PC-3 (cell line): ENCODE measurements around the gene AFAP1L2. TPM values are rescaled to one million over a fixed set of nuclear protein-coding genes. Genes with fewer than 3 reads are reported as not detected.

ENCODE experiments used
- ATAC-seq: fragments of 200-7000 bp; cut with Tn5 transposase; 2 replicates; pipeline ENCODE4 v1.9.1; 2020; ENCODE audit warnings: mild to moderate bottlenecking, moderate library complexity
- BruUV-seq: library from RNA; stranded (reverse); fragments of 400-500 nt; replicated peaks from 2 replicates; lab custom pipeline; 2021; lab: Mats Ljungman, UMichigan
- CTCF ChIA-PET: fragments of 300-600 bp; sonication (Branson Sonifier 250); formaldehyde crosslinking; loops from one replicate; lab custom pipeline; 2022; ENCODE audit warnings: antibody characterized with exemption; lab: Charles Lee
- POLR2A ChIA-PET: fragments of 300-600 bp; sonication (Branson Sonifier 250); formaldehyde crosslinking; loops from one replicate; lab custom pipeline; 2022; ENCODE audit warnings: antibody characterized with exemption; ENCODE audit not compliant: unreplicated experiment; lab: Charles Lee
- DNase-seq: peaks from one replicate; pipeline ENCODE4 v3.0.0-alpha.2; 2015
- H2AFZ ChIP-seq: fragments of 300-600 bp; sonication (generic); 2 replicates; pipeline ENCODE4 v1.6.0; 2016; ENCODE audit warnings: antibody characterized with exemption, low read length
- H3F3A ChIP-seq: fragments of 300-600 bp; sonication (generic); one replicate; pipeline ENCODE4 v1.6.0; 2017; ENCODE audit warnings: antibody characterized with exemption, low read length, control low read depth, mild to moderate bottlenecking; ENCODE audit not compliant: unreplicated experiment
- H3K27ac ChIP-seq: fragments of 300-600 bp; sonication (generic); 2 replicates; pipeline ENCODE4 v1.5.1; 2016; ENCODE audit warnings: mild to moderate bottlenecking, low read length
- H3K27me3 ChIP-seq: fragments of 300-600 bp; sonication (generic); 2 replicates; pipeline ENCODE4 v1.6.1; 2016; ENCODE audit warnings: low read length, mixed read lengths
- H3K36me3 ChIP-seq: fragments of 300-600 bp; sonication (generic); 2 replicates; pipeline ENCODE4 v1.6.1; 2016; ENCODE audit warnings: low read depth, mixed run types, low read length, mixed read lengths
- H3K4me1 ChIP-seq: fragments of 300-600 bp; sonication (generic); 2 replicates; pipeline ENCODE4 v1.5.1; 2016; ENCODE audit warnings: low read length; ENCODE audit not compliant: insufficient read depth
- H3K4me2 ChIP-seq: fragments of 300-600 bp; sonication (generic); 2 replicates; pipeline ENCODE4 v1.6.0; 2016; ENCODE audit warnings: low read length
- H3K4me3 ChIP-seq: fragments of 300-600 bp; sonication (generic); 2 replicates; pipeline ENCODE4 v1.5.1; 2016; ENCODE audit warnings: mild to moderate bottlenecking, low read length, mixed read lengths
- H3K79me2 ChIP-seq: fragments of 300-600 bp; sonication (generic); 2 replicates; pipeline ENCODE4 v1.6.1; 2017; ENCODE audit warnings: low read length, mixed read lengths
- H3K9ac ChIP-seq: fragments of 300-600 bp; sonication (generic); 2 replicates; pipeline ENCODE4 v1.6.0; 2016; ENCODE audit warnings: mild to moderate bottlenecking, low read length
- H3K9me2 ChIP-seq: fragments of 300-600 bp; sonication (generic); replicated peaks from 2 replicates; pipeline ENCODE4 v1.6.1; 2016; ENCODE audit warnings: mixed run types, low read length, mixed read lengths
- H3K9me3 ChIP-seq: fragments of 300-600 bp; sonication (generic); 2 replicates; pipeline ENCODE4 v1.6.1; 2016; ENCODE audit warnings: low read length, mixed read lengths
- H4K20me1 ChIP-seq: fragments of 300-600 bp; sonication (generic); 2 replicates; pipeline ENCODE4 v1.6.1; 2016; ENCODE audit warnings: low read length, mixed read lengths
- EZH2 ChIP-seq: fragments of 300-600 bp; sonication (generic); IDR thresholded peaks from one replicate; pipeline ENCODE4 v1.6.1; 2017; ENCODE audit warnings: antibody characterized with exemption, mild to moderate bottlenecking, low read length; ENCODE audit not compliant: unreplicated experiment
- EZH2phosphoT487 ChIP-seq: fragments of 300-600 bp; sonication (generic); IDR thresholded peaks from 2 replicates; pipeline ENCODE4 v1.6.1; 2018; ENCODE audit warnings: mild to moderate bottlenecking, antibody characterized with exemption, low read length, borderline replicate concordance
- intact Hi-C: fragments of 100-400 bp; cut with micrococcal nuclease; formaldehyde crosslinking; loops from 2 replicates; pipeline ENCODE4 v1.9.0; 2023
- total RNA-seq: library from RNA; depleted of rRNA; stranded (reverse); fragments of >200 nt; gene quantifications from 2 replicates; pipeline ENCODE4 v1.2.3, GENCODE V29; 2014
- TF ChIP-seq, protein P1 (sequence below): fragments of 300-600 bp; sonication (generic); conservative IDR thresholded peaks from 2 replicates; pipeline ENCODE4 v1.5.1; 2017; ENCODE audit warnings: antibody characterized with exemption, low read depth, mild to moderate bottlenecking, low read length

Gene AFAP1L2
- total RNA-seq, 1 experiment from 2014 or later, result 0.77 TPM

DNA sequence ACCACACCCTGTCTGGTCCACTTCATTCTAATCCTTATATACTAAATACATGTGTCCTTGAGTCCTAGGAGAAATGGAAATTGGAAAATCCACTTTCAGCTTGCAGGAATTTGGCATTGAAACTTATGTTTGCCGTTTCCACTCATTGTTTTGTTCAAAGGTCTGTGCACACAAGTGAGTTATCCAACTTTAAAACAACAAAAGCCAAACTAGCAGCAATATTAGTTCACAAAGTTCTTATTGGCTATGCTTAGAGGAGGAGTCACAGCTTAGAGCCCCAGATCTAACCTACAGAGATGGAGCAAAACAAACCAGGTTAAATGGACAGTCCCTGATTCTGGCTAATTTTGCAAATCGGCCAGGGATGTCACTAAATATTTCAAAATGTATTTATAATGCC, 44.6 kb upstream of the AFAP1L2 start:
- DNase-seq (no peak), ATAC-seq (no peak)
- ChIA-PET CTCF (no interaction called here), POLR2A (no interaction called here)
- Histone ChIP-seq H3K4me3 (no peak overlapping the region), H3K4me1 (no peaks in the 10 kb centered on the region), H4K20me1 (no peaks in the 10 kb centered on the region), H3K79me2 (no peaks in the 10 kb centered on the region), H3K27ac (no peak overlapping the region), H3K9me2 (no peaks in the 10 kb centered on the region), H3K4me2 (no peak overlapping the region), H2AFZ (no peak overlapping the region), H3K9me3 (no peaks in the 10 kb centered on the region), H3K36me3 (no peaks in the 10 kb centered on the region), H3K9ac (no peak overlapping the region), H3K27me3 (no peaks in the 10 kb centered on the region), H3F3A (no peaks in the 10 kb centered on the region)
- no TSS peak for BruUV-seq
- TF ChIP-seq, protein P1, sequence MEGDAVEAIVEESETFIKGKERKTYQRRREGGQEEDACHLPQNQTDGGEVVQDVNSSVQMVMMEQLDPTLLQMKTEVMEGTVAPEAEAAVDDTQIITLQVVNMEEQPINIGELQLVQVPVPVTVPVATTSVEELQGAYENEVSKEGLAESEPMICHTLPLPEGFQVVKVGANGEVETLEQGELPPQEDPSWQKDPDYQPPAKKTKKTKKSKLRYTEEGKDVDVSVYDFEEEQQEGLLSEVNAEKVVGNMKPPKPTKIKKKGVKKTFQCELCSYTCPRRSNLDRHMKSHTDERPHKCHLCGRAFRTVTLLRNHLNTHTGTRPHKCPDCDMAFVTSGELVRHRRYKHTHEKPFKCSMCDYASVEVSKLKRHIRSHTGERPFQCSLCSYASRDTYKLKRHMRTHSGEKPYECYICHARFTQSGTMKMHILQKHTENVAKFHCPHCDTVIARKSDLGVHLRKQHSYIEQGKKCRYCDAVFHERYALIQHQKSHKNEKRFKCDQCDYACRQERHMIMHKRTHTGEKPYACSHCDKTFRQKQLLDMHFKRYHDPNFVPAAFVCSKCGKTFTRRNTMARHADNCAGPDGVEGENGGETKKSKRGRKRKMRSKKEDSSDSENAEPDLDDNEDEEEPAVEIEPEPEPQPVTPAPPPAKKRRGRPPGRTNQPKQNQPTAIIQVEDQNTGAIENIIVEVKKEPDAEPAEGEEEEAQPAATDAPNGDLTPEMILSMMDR, result no peak
- TF ChIP-seq EZH2phosphoT487, result no peak
- no peak for TF ChIP-seq EZH2
- intact Hi-C loops, result no loop called here

DNA sequence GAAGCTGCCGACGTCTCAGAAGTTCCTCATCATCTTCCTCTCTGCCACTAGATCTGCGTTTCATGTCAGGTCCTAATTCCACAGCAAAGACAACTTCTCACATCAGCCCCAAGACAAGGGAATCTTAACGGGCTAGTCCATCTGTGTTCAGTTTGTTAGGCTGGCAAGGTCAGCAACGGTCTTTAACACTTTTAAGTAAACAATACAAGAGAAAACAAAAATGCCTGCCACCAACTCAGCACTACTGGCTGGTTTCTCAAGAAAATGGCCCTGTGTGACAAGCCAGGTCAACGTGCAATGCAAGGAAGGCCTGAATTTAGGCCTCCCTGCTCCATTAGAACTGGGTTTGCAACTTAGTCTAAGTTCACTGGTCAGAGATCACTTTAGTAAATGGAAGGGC, 41.0 kb upstream of the AFAP1L2 start:
- H3K9me3 ChIP-seq, result no peaks in the 10 kb centered on the region
- no peak overlapping the region for H3K9ac ChIP-seq
- no peak for ATAC-seq
- no peaks in the 10 kb centered on the region for H3F3A ChIP-seq
- intact Hi-C loops, result no loop called here
- H3K4me3 ChIP-seq, result no peak overlapping the region
- DNase-seq, result no peak
- ChIA-PET POLR2A (no interaction called here), CTCF (no interaction called here)
- BruUV-seq, result no TSS peak
- H3K4me2 ChIP-seq, result no peak overlapping the region
- H3K36me3 ChIP-seq, result no peaks in the 10 kb centered on the region
- no peaks in the 10 kb centered on the region for H3K79me2 ChIP-seq
- H3K9me2 ChIP-seq, result no peaks in the 10 kb centered on the region
- H2AFZ ChIP-seq, result no peak overlapping the region
- H3K27me3 ChIP-seq, result no peaks in the 10 kb centered on the region
- no peaks in the 10 kb centered on the region for H4K20me1 ChIP-seq
- TF ChIP-seq EZH2 (no peak), EZH2phosphoT487 (no peak)
- TF ChIP-seq, protein P1, result no peak
- H3K4me1 ChIP-seq, result no peaks in the 10 kb centered on the region
- H3K27ac ChIP-seq, result no peak overlapping the region

DNA sequence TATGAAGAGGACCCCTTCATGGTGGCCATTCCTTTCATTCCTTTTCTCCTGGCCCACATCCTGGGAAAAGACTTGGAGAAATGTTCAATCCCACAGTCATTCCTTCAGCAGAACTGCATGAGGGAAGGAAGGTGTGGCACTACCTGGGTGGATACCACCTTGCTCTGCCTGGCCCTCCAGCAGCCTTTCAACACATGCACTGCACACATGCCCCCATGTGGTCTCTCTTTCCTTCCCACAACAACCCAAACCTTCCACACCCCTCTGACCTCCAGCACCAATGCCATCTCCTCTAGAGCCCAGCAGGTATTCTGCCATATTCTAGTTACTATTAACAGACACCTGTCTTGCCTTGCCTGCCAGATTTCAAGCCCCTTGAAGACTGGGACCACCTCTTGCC, 40.5 kb upstream of the AFAP1L2 start:
- H3K4me1 ChIP-seq, result no peaks in the 10 kb centered on the region
- no peaks in the 10 kb centered on the region for H3K9me3 ChIP-seq
- H3F3A ChIP-seq, result no peaks in the 10 kb centered on the region
- BruUV-seq, result no TSS peak
- POLR2A ChIA-PET, result no interaction called here
- no peak overlapping the region for H3K4me3 ChIP-seq
- no peak for TF ChIP-seq EZH2phosphoT487
- TF ChIP-seq, protein P1, result no peak
- TF ChIP-seq EZH2, result no peak
- H3K9ac ChIP-seq, result no peak overlapping the region
- H2AFZ ChIP-seq, result no peak overlapping the region
- H4K20me1 ChIP-seq, result no peaks in the 10 kb centered on the region
- ATAC-seq (no peak), DNase-seq (no peak)
- CTCF ChIA-PET, result no interaction called here
- no peaks in the 10 kb centered on the region for H3K36me3 ChIP-seq
- H3K27ac ChIP-seq, result no peak overlapping the region
- intact Hi-C loops, result no loop called here
- H3K27me3 ChIP-seq, result no peaks in the 10 kb centered on the region
- H3K4me2 ChIP-seq, result no peak overlapping the region
- no peaks in the 10 kb centered on the region for H3K9me2 ChIP-seq
- H3K79me2 ChIP-seq, result no peaks in the 10 kb centered on the region
